GM23248 (cell line): ENCODE data around the gene CLEC2D.

Experiments used
- EZH2 ChIP-seq: fragments of 200-600 bp; sonication (generic); IDR thresholded peaks from 2 replicates; pipeline ENCODE4 v1.6.1; 2018; ENCODE audit warnings: antibody characterized with exemption, mild to moderate bottlenecking; ENCODE audit not compliant: insufficient read depth, poor library complexity, severe bottlenecking
- EZH2phosphoT487 ChIP-seq: fragments of 200-600 bp; sonication (generic); IDR thresholded peaks from 2 replicates; pipeline ENCODE4 v1.6.1; 2018; ENCODE audit warnings: antibody characterized with exemption, moderate library complexity, mild to moderate bottlenecking, low read depth; ENCODE audit not compliant: insufficient read depth

DNA sequence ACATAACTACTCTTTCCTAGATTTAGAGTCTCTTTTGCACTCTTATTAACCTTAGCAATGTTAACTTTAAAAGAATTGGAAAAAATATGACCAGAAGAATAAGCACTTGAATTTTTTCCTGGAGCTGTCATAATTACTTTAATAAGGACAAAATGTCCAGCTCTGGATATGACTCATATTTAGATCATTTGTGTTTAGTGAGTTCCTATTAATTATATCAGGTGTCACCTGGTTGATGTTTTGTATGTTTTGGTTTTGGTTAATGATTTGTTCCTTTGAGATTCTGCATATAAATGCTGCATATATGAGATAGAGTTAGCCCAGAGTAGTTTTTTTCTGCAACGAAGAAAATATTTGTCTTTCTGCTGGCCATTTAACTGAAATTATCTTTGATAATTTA is 58.3 kb downstream of the CLEC2D start:
- TF ChIP-seq EZH2 (no peak), EZH2phosphoT487 (no peak)
